ENCODE measurements around the gene SLC22A1.

- TF ChIP-seq CTCF (IDR thresholded peaks at IDR 0.05; ENCODE audit: extremely low read depth in 1 of 2, insufficient read depth in 1 of 2, low read depth in 1 of 2, low read length in 2 of 2) (no peak), EZH2 (IDR thresholded peaks at IDR 0.05; ENCODE audit: borderline replicate concordance, low read depth, low read length, severe bottlenecking) (no peak), MAX (IDR thresholded peaks at IDR 0.05; ENCODE audit: insufficient read depth, insufficient read length) (no peak), POLR2AphosphoS5 (IDR thresholded peaks at IDR 0.05; ENCODE audit: insufficient read depth, low read depth, low read length) (no peak), FOS (IDR thresholded peaks at IDR 0.05; ENCODE audit: borderline replicate concordance, insufficient read depth, low read length) (no peak), GATA2 (IDR thresholded peaks at IDR 0.05; ENCODE audit: insufficient read depth, insufficient read length, low read depth, low read length) (no peak), POLR2A (IDR thresholded peaks at IDR 0.05; ENCODE audit: low read depth, low read length) (no peak)
Observed at GRCh38 chr6:160077024-160077423, 44.6 kb upstream of the SLC22A1 start.

Data from endothelial cell of umbilical vein (primary cell).